HS-5 (cell line): ENCODE results near the gene UGT2B7.
A peak's percentile ranks its signal among the peaks of the same experiment; 100 is the strongest.
"Not testable (repeated sequence)": the region's sequence is repeated elsewhere in the genome, so short reads cannot be mapped to it uniquely, and the experiment has no call there.

Experiments used
- DNase-seq: peaks from one replicate; pipeline ENCODE4 v3.0.0-alpha.2; 2012; ENCODE audit warnings: low read depth

UGT2B7 gene

GRCh38 chr4:69096111-69096656 is at the start of gene UGT2B7:
UGT2B7 (plus strand) TSS chr4:69096474; CDS start chr4:69096521, 47 bp downstream.
- no peak for DNase-seq

DNA sequence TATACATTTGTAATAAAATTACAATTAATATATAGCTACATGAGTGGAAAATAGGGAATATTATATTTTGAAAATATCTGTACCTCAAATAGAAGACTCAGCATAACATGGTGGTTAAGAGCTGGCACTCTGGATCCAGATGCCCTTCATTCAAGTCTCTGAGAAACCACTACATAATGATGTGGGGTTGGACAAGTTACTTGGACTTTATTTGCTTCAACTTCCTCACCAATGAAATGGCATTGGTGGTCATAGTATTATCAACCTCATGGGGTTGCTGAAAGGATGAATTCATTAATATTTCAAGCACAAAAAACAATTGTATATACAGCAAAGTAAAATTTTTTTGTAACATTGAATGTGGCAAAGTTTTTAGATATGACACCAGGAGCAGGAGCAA is 46.4 kb upstream of the UGT2B7 start:
- DNase-seq = no peak

- not testable (repeated sequence) for DNase-seq
Measured at GRCh38 chr4:69050853-69051575, 45.3 kb upstream of the UGT2B7 start.

- no peak for DNase-seq
Measured at GRCh38 chr4:69051576-69051943, 44.7 kb upstream of the UGT2B7 start.

GRCh38 chr4:69053309-69053885 is 42.9 kb upstream of the UGT2B7 start:
- not testable (repeated sequence) for DNase-seq

DNA sequence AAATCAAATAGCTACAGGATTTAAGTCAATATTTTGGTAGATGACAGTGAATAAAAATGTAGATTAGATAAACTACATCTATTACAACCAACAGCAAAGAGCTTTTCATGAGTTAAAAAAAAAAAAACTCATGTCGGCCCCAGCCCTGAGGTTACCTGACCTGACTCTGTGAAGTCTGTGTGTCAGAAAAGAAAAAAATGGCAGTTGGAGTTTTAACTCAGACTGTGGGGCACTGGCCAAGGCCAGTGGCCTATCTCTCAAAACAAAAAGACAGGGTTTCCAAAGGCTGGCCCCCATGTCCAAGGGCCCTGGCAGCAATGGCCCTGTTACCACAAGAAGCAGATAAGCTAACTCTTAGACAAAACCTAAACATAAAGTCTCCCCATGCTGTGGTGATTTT is 42.2 kb upstream of the UGT2B7 start:
- not testable (repeated sequence) for DNase-seq

DNA sequence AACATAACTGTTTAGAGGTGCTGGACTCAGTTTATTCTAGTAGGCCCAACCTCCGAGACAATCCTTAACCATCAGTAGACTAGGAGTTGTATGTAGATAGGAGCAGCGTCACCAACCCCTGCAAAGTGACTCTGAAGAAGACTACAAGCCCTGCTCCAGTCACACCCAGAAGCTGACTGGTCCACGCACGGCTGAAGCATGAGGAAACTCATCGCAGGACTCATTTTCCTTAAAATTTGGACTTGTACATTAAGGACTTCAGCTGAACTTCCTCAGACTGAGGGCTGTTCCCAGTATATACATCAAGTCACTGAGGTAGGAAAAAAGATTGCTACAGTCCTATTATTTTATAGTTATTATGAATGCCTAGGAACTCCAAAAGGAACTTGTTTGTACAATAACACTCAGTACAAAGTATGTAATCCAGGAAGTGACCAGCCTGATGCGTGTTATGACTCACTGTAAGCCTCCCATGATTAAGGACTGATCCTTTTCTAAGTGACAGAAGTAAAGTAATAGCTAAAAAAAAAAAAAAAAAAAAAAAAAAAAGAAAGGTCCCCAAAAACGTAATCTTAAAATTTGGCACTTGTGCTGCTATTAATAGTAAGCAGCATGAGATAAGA is 41.6 kb upstream of the UGT2B7 start:
- peak; percentile 58 for DNase-seq

DNA sequence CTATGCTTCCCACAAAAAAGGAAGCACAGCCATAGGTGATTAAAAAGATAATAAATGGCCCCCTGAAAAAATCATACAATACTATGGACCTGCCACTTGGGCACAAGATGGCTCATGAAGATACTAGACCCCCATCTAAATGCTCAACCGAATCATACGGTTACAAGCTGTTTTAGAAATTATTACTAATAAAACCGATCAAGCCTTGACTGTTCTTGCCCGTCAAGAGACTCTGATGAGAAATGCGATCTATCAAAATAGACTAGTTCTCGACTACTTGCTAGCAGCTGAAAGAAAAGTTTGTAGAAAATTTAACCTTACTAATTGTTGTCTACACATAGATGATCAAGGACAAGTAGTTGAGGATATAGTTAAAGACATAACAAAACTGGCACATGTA is 40.1 kb upstream of the UGT2B7 start:
- no peak for DNase-seq

DNA sequence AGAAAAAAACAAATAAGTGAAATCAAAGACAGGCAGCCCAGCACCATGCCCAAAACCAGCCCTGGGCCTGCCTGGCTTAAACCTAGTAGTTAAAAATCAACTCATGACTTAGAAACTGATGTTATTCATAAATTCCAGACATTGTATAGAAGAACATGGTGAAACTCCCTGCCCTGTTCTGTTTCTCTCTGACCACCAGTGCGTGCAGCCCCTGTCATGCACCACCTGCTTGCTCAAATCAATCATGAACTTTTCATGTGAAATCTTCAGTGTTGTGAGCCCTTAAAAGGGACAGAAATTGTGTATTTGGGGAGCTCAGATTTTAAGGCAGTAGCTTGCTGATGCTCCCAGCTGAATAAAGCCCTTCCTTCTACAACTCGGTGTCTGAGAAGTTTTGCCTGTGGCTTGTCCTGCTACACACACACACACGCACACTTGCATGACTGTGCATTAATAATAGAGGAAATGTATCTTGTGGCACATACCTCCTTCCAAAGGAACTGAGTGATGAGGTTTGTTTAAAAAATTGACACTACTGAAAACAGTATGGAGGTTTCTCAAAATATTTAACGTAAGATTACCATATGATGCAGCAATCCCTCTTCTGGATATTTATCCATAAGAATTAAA is 39.2 kb upstream of the UGT2B7 start:
- no peak for DNase-seq

- no peak for DNase-seq
Measured at GRCh38 chr4:69057620-69058409, 38.5 kb upstream of the UGT2B7 start.

- no peak for DNase-seq
Measured at GRCh38 chr4:69058410-69059059, 37.7 kb upstream of the UGT2B7 start.

DNA sequence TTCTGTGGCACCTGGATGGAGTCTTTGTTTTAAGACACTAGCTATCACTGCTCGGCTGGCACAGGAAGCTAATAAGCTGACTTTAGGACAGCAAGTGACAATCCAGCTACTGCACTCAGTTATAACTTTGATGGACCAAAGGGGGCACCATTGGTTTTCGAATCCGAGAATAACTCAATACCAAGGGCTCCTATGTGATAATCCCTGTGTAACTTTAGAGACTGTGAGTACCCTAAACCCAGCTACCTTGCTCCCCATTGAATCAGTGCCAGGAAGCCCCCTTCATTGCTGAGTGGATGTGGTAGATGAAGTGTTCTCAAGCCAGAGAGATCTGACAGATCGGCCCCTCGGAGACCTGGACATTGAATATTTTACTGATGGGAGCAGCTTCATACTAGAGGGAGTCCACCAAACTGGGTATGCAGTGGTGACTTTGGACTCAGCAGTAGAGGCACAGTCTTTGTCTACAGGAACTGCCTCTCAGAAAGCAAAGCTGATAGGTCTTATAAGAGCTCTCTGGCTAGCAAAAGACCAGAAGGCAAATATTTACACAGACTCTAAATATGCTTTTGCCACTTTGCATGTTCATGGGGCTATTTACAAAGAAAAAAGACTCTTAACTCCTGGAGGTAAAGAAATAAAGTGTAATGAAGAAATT is 35.5 kb upstream of the UGT2B7 start:
- no peak for DNase-seq

- no peak for DNase-seq
Measured at GRCh38 chr4:69064391-69064790, 31.9 kb upstream of the UGT2B7 start.

GRCh38 chr4:69066945-69067344 is 29.3 kb upstream of the UGT2B7 start:
- no peak for DNase-seq

DNA sequence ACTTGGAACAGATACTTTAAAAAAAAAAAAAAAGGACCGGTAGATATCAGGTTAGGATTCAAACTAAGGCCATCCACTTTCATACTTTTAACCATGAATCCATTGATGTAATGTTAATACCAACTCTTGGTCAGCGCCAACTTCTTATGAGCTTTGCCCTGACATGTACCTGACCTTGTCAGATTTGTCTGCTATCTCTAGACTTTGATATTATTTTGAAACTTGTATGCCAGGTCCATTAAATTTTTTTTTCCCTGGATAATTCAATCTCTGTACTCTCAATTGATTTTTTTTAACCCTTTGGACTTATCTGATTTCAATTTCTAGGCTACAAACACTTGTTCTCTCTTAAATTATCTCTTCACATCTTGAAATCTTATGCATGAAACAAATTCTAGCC is 27.2 kb upstream of the UGT2B7 start:
- DNase-seq = no peak

DNA sequence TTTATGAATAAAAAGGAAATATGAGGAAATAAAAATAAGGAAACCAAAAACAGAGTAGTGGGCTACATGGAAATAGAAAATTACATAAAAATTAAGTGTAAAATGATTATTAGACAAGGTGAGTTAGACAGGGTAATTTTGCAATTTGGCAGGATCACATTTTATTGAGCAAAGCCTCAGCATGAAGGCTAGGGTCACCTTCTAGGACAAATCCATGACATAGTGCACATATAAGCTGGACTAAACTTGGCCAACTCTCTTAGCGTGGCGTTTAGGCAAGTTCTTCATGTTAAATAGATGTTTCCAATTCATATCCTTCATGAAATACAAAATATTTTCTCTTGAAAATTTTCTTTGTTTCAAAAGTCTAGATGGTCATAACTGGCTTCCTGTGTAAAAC is 25.7 kb upstream of the UGT2B7 start:
- DNase-seq = no peak

DNA sequence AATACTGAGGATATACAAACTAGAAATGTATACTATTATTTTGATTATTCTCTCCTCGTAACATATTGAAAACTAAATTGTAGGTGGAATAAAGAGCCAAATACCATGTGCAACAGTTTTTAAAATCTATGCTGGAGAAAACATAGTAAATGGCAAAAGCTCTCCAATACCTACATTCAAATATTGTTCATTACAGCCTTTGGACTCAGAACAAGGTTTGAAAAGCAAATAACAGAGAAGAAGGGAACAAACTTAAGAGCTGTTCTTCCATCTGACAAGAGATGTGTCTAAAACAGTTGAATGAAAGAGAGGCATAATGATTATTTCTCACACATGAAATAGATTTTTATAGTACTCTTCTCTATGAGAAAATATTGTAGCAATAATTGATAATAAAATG is 25.0 kb upstream of the UGT2B7 start:
- DNase-seq = no peak

GRCh38 chr4:69073375-69073774 is 22.9 kb upstream of the UGT2B7 start:
- DNase-seq = no peak

- DNase-seq = no peak
Measured at GRCh38 chr4:69075061-69075792, 21.0 kb upstream of the UGT2B7 start.

DNA sequence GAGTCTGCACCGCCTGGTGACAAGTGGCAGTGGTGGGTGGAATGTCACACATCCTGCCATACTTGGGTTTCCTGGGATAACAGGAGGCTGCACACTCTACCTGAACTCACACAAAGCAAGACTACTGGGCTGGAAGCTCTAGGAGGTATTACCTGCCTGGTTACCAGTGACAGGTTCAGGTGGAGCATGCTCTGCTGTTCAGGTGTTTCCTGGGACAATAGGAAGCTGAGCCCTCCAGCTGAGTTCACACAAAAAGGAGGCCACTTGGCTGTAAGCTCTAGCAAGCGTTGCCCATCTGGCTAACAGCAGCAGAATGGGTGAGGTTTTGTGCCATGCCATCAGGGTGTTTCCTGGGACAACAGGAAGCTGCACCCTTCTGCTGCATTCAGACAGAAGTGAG is 17.4 kb upstream of the UGT2B7 start:
- no peak for DNase-seq
